Prostate gland (tissue), 2 donors: ENCODE data around the gene MT1M.

Source experiments
- CTCF ChIP-seq, 4 experiments: fragments of 200-600 bp in 2 of 4; fragments of 450-650 bp in 2 of 4; sonication (generic) in 2 of 4; IDR thresholded peaks; 1 replicate in 3 of 4; 2 replicates in 1 of 4; pipeline ENCODE4 v1.5.1; 2016 to 2019; ENCODE audit warnings: antibody characterized with exemption in 4 of 4, mild to moderate bottlenecking in 2 of 4, moderate library complexity in 2 of 4
- POLR2A ChIP-seq: fragments of 450-650 bp; IDR thresholded peaks from one replicate; pipeline ENCODE4 v1.6.1; 2016; ENCODE audit warnings: antibody characterized with exemption, mild to moderate bottlenecking

DNA sequence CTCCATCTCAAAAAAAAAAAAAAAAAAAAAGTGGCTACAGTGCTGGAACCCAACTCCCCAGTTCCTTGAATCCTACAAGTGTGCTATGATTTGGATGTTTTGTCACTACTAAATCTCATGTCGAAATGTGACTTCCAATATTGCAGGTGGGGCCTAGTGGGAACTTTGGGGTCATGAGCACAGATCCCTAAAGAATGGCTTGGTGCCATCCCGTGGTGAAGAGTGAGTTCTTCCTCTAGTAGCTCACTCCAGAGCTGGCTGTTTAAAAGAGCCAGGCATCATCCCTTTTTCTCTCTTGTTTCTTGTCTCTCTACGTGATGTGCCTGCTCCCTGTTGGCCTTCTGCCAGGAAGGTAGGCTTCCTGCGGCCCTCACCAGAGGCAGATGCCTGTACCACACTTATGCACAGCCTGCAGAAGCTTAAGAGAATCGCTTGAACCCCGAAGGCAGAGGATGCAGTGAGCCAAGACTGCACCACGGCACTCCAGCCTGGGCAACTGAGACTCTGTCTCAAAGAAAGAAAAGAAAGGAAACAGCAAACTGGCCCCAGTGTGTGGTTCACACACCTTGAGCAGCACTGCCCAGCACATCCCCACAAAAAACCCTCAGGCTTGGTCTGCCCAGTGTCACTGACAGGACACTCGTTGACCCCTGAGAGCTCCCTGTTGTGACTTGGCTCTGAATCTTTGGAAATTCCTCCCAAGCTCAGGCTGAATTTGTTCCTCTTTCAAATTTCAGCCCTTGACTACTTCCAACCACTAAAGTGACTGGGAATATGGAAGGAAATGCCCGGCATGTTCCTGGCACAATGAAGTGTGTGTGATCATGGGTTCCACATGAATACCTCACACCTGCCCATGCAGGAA lies 3.7 kb upstream of the MT1M start:
- TF ChIP-seq POLR2A (no peak), CTCF (IDR thresholded peaks at IDR 0.05) (no peak)
